Smooth muscle cell (in vitro differentiated cells): ENCODE measurements around the gene ELF1. TPM values are rescaled to one million over a fixed set of nuclear protein-coding genes. Genes with fewer than 3 reads are reported as not detected.

Source experiments
- DNase-seq: peaks from one replicate; lab custom pipeline; 2025; ENCODE audit not compliant: unreplicated experiment; lab: John Stamatoyannopoulos, UW
- H2AFZ ChIP-seq: fragments of 200-600 bp; sonication (generic); 2 replicates; pipeline ENCODE4 v1.6.0; 2016; ENCODE audit warnings: antibody characterized with exemption, low read depth, mild to moderate bottlenecking
- H3F3A ChIP-seq: fragments of 200-600 bp; sonication (generic); 2 replicates; pipeline ENCODE4 v1.6.0; 2017; ENCODE audit warnings: antibody characterized with exemption, low read depth
- H3K27ac ChIP-seq: fragments of 200-600 bp; sonication (generic); 2 replicates; pipeline ENCODE4 v1.5.1; 2016; ENCODE audit warnings: low read depth, mild to moderate bottlenecking
- H3K27me3 ChIP-seq: fragments of 200-600 bp; sonication (generic); 2 replicates; pipeline ENCODE4 v1.6.1; 2016; ENCODE audit warnings: low read depth, mild to moderate bottlenecking
- H3K36me3 ChIP-seq: fragments of 200-600 bp; sonication (generic); 2 replicates; pipeline ENCODE4 v1.5.1; 2016; ENCODE audit warnings: low read depth
- H3K4me1 ChIP-seq: fragments of 200-600 bp; sonication (generic); 2 replicates; pipeline ENCODE4 v1.5.1; 2016; ENCODE audit warnings: low read depth
- H3K4me2 ChIP-seq: fragments of 200-600 bp; sonication (generic); 2 replicates; pipeline ENCODE4 v1.6.0; 2016; ENCODE audit warnings: mild to moderate bottlenecking
- H3K4me3 ChIP-seq: fragments of 200-600 bp; sonication (generic); 2 replicates; pipeline ENCODE4 v1.5.1; 2016; ENCODE audit warnings: mild to moderate bottlenecking
- H3K79me2 ChIP-seq: fragments of 200-600 bp; sonication (generic); 2 replicates; pipeline ENCODE4 v1.6.0; 2016; ENCODE audit warnings: low read depth, mild to moderate bottlenecking
- H3K9ac ChIP-seq: fragments of 200-600 bp; sonication (generic); 2 replicates; pipeline ENCODE4 v1.6.0; 2016; ENCODE audit warnings: low read depth
- H3K9me3 ChIP-seq: fragments of 200-600 bp; sonication (generic); replicated peaks from 2 replicates; pipeline ENCODE4 v1.5.1; 2016; ENCODE audit warnings: low read depth
- H4K20me1 ChIP-seq: fragments of 200-600 bp; sonication (generic); 2 replicates; pipeline ENCODE4 v1.6.0; 2016; ENCODE audit warnings: low read depth
- WGBS: methylation state at CpG from one replicate; pipeline ENCODE4 v1.1.7; 2016; ENCODE audit warnings: low lambda C conversion rate; 5-methylcytosine and 5-hydroxymethylcytosine counted together
- polyA plus RNA-seq: library from polyadenylated mRNA; unstranded; fragments of >200 nt; fragmentation: Nextera tagmentation; extraction: Ambion mirVana; gene quantifications from 2 replicates; pipeline ENCODE4 v1.2.1, GENCODE V29; 2016
- total RNA-seq: library from RNA; depleted of rRNA; stranded (reverse); fragments of >200 nt; gene quantifications from 2 replicates; pipeline ENCODE4 v1.2.3, GENCODE V29; 2014
- TF ChIP-seq, protein P1 (sequence below): fragments of 200-600 bp; sonication (generic); IDR thresholded peaks from 2 replicates; pipeline ENCODE4 v1.5.1; 2017; ENCODE audit warnings: borderline replicate concordance, mild to moderate bottlenecking, antibody characterized with exemption; ENCODE audit not compliant: insufficient read depth, poor library complexity, severe bottlenecking

ELF1 gene
- total and polyA plus RNA-seq, 2 experiments from 2014 or later, result 21.2 to 53.1 TPM

DNA sequence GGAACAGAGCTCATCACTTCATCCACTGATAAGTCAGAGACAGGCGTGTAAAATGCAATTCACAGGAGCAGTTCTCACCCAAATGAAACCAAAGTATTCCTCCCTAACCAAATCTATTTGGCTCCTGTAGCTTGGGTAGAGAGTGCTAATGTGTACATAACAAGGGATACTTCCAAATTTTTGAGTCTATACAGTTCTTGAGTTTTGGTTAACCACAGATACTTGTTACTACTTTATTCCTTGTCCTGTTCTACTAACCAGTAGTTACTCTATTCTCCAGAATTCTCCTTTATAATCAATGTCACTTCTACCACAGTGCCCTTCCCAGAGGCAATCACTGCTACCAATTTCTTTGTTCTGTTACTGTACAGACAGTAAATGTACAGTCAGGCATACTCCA, 57.3 kb downstream of the ELF1 start:
- TF ChIP-seq, protein P1, sequence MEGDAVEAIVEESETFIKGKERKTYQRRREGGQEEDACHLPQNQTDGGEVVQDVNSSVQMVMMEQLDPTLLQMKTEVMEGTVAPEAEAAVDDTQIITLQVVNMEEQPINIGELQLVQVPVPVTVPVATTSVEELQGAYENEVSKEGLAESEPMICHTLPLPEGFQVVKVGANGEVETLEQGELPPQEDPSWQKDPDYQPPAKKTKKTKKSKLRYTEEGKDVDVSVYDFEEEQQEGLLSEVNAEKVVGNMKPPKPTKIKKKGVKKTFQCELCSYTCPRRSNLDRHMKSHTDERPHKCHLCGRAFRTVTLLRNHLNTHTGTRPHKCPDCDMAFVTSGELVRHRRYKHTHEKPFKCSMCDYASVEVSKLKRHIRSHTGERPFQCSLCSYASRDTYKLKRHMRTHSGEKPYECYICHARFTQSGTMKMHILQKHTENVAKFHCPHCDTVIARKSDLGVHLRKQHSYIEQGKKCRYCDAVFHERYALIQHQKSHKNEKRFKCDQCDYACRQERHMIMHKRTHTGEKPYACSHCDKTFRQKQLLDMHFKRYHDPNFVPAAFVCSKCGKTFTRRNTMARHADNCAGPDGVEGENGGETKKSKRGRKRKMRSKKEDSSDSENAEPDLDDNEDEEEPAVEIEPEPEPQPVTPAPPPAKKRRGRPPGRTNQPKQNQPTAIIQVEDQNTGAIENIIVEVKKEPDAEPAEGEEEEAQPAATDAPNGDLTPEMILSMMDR, result no peak
- H3K9me3 ChIP-seq, result no peaks in the 10 kb centered on the region
- H3K27me3 ChIP-seq, result no peaks in the 10 kb centered on the region
- peaks cover 76% of the 10 kb centered on the region for H4K20me1 ChIP-seq
- H3K4me1 ChIP-seq, result no peaks in the 10 kb centered on the region
- H3K9ac ChIP-seq, result no peak overlapping the region
- H3K27ac ChIP-seq, result no peak overlapping the region
- H2AFZ ChIP-seq, result no peak overlapping the region
- WGBS, result 92% methylated on average over 1 of the region's 1 CpG
- H3K4me3 ChIP-seq, result no peak overlapping the region
- peaks cover 80% of the 10 kb centered on the region for H3K79me2 ChIP-seq
- H3F3A ChIP-seq, result no peaks in the 10 kb centered on the region
- H3K36me3 ChIP-seq, result peaks cover 5% of the 10 kb centered on the region
- H3K4me2 ChIP-seq, result no peak overlapping the region
- DNase-seq, result no peak

DNA sequence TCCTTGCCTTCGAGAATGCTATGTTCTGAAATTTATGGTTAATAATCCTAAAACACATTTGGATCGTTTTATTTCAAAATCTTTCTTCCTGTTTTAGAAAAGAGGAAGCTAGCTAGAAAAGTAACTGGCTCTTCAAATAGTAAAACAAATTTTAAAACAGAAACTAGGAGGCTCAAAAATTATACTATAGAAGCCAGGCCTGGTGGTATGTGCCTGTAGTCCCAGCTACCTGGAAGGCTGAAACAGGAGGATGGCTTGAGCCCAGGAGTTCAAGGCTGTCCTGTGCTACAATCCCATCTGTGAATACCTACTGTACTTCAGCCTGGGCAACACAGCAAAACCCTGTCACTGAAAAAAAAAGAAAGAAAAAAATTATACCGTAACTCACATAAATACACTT, 57.9 kb downstream of the ELF1 start:
- Histone ChIP-seq H3K4me1 (no peaks in the 10 kb centered on the region), H3K79me2 (peaks cover 74% of the 10 kb centered on the region), H3K9me3 (no peaks in the 10 kb centered on the region), H3K27ac (no peak overlapping the region), H3K27me3 (no peaks in the 10 kb centered on the region), H3K36me3 (peaks cover 5% of the 10 kb centered on the region), H3F3A (no peaks in the 10 kb centered on the region), H2AFZ (no peak overlapping the region), H3K4me3 (no peak overlapping the region), H3K9ac (no peak overlapping the region), H4K20me1 (peaks cover 70% of the 10 kb centered on the region), H3K4me2 (no peak overlapping the region)
- TF ChIP-seq, protein P1, result no peak
- DNase-seq, result no peak
- WGBS, result over 99% methylated on average over 3 of the region's 3 CpGs

DNA sequence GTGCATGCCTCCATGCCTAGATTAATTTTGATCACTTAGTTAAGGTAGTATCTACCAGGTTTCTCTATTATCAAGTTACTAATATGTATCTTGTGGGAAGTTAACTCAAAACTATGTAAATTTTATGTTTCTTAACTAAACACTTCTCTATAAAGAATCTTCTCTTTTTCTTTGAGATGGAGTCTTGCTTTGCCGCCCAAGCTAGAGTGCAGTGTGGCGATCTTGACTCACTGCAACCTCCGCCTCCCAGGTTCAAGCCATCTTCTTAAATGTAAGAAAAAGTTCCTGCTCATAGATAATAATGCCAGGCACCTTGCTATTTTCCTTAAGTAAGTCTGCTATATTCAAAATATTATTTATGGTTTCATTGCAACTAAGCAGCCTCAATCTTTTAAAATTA, 58.4 kb downstream of the ELF1 start:
- H4K20me1 ChIP-seq, result peaks cover 65% of the 10 kb centered on the region
- peaks cover 69% of the 10 kb centered on the region for H3K79me2 ChIP-seq
- H2AFZ ChIP-seq, result no peak overlapping the region
- H3K4me3 ChIP-seq, result no peak overlapping the region
- no peak for DNase-seq
- TF ChIP-seq, protein P1, result no peak
- peaks cover 5% of the 10 kb centered on the region for H3K36me3 ChIP-seq
- no peaks in the 10 kb centered on the region for H3K9me3 ChIP-seq
- no peak overlapping the region for H3K9ac ChIP-seq
- no peak overlapping the region for H3K27ac ChIP-seq
- no peaks in the 10 kb centered on the region for H3K4me1 ChIP-seq
- H3K27me3 ChIP-seq, result no peaks in the 10 kb centered on the region
- no peak overlapping the region for H3K4me2 ChIP-seq
- WGBS, result 100% methylated on average over 3 of the region's 3 CpGs
- H3F3A ChIP-seq, result no peaks in the 10 kb centered on the region

DNA sequence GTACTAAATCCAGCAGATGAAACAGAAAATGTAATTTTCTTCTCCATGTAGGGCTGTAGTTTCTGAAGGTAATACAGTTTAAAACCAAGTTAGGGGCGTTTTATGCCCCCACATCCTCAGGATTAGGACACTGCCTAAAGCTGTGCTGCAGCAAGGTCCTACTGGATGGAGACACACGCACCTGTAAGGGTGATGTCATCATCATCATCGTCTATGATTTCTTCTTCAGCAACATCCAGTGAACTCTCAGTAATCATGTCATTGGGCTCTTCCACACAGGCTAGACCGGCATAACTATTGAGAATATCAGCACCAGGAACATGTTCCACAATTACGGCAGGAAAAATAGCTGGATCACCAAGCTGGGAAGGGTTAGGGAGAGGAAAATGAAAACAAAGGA, 60.5 kb downstream of the ELF1 start:
- Histone ChIP-seq H3K4me2 (no peak overlapping the region), H2AFZ (no peak overlapping the region), H3F3A (no peaks in the 10 kb centered on the region), H3K36me3 (peaks cover 5% of the 10 kb centered on the region), H3K4me1 (no peaks in the 10 kb centered on the region), H3K79me2 (peaks cover 49% of the 10 kb centered on the region), H3K9ac (no peak overlapping the region), H3K4me3 (no peak overlapping the region), H3K27me3 (no peaks in the 10 kb centered on the region), H4K20me1 (peaks cover 45% of the 10 kb centered on the region), H3K9me3 (no peaks in the 10 kb centered on the region), H3K27ac (no peak overlapping the region)
- 97% methylated on average over 5 of the region's 5 CpGs for WGBS
- TF ChIP-seq, protein P1, result no peak
- DNase-seq, result no peak
